ENCODE results near the gene CRYL1.
A peak's percentile ranks its signal among the peaks of the same experiment; 100 is the strongest.

The CRYL1 gene

GRCh38 chr13:20525601-20526544, at the start of gene CRYL1:
Gene CRYL1 (minus strand): TSS chr13:20525857. CDS start chr13:20525794, 63 bp downstream.
- H3K27ac ChIP-seq, result peak within 1 kb of the TSS; percentile 84
- no peak for DNase-seq (ENCODE audit: low read depth, low spot score)

- DNase-seq (ENCODE audit: low read depth, low spot score), result no peak
- H3K27ac ChIP-seq, result no peak overlapping the region
Observed at GRCh38 chr13:20573636-20574035, 48.0 kb upstream of the CRYL1 start.

GRCh38 chr13:20573186-20573585, 47.5 kb upstream of the CRYL1 start:
- DNase-seq (ENCODE audit: low read depth, low spot score), result no peak
- H3K27ac ChIP-seq, result no peak overlapping the region

GRCh38 chr13:20571676-20572075, 46.0 kb upstream of the CRYL1 start:
- no peak overlapping the region for H3K27ac ChIP-seq
- DNase-seq (ENCODE audit: low read depth, low spot score), result no peak

GRCh38 chr13:20570517-20570916, 44.9 kb upstream of the CRYL1 start:
- DNase-seq (ENCODE audit: low read depth, low spot score), result no peak
- H3K27ac ChIP-seq, result no peak overlapping the region

- H3K27ac ChIP-seq, result peak overlapping the region; percentile 91
- no peak for DNase-seq (ENCODE audit: low read depth, low spot score)
Observed at GRCh38 chr13:20567881-20568528, 42.3 kb upstream of the CRYL1 start.

GRCh38 chr13:20566898-20567874, 41.5 kb upstream of the CRYL1 start, which contains the start of gene IFT88:
Gene IFT88 (plus strand): TSS chr13:20567157. CDS start chr13:20574386, 7,229 bp downstream.
- no peak for DNase-seq (ENCODE audit: low read depth, low spot score)
- peak within 1 kb of the TSS; percentile 91 for H3K27ac ChIP-seq

GRCh38 chr13:20566468-20566897, 40.8 kb upstream of the CRYL1 start:
- peak; percentile 73 for DNase-seq (ENCODE audit: low read depth, low spot score)
- H3K27ac ChIP-seq, result peak overlapping the region; percentile 91

GRCh38 chr13:20565115-20565736, 39.6 kb upstream of the CRYL1 start:
- DNase-seq (ENCODE audit: low read depth, low spot score), result no peak
- no peak overlapping the region for H3K27ac ChIP-seq

- H3K27ac ChIP-seq, result no peak overlapping the region
- DNase-seq (ENCODE audit: low read depth, low spot score), result no peak
Observed at GRCh38 chr13:20561741-20562140, 36.1 kb upstream of the CRYL1 start.

- no peak overlapping the region for H3K27ac ChIP-seq
- no peak for DNase-seq (ENCODE audit: low read depth, low spot score)
Observed at GRCh38 chr13:20559659-20560356, 34.2 kb upstream of the CRYL1 start.

- H3K27ac ChIP-seq, result no peak overlapping the region
- DNase-seq (ENCODE audit: low read depth, low spot score), result no peak
Observed at GRCh38 chr13:20558982-20559381, 33.3 kb upstream of the CRYL1 start.

GRCh38 chr13:20553311-20553710, 27.7 kb upstream of the CRYL1 start:
- DNase-seq (ENCODE audit: low read depth, low spot score), result no peak
- no peak overlapping the region for H3K27ac ChIP-seq

GRCh38 chr13:20550799-20551198, 25.1 kb upstream of the CRYL1 start:
- no peak overlapping the region for H3K27ac ChIP-seq
- DNase-seq (ENCODE audit: low read depth, low spot score), result no peak

GRCh38 chr13:20547479-20547908, 21.8 kb upstream of the CRYL1 start:
- no peak for DNase-seq (ENCODE audit: low read depth, low spot score)
- H3K27ac ChIP-seq, result no peak overlapping the region

- no peak overlapping the region for H3K27ac ChIP-seq
- DNase-seq (ENCODE audit: low read depth, low spot score), result no peak
Observed at GRCh38 chr13:20546556-20546955, 20.9 kb upstream of the CRYL1 start.

- DNase-seq (ENCODE audit: low read depth, low spot score), result no peak
- no peak overlapping the region for H3K27ac ChIP-seq
Observed at GRCh38 chr13:20544201-20544923, 18.7 kb upstream of the CRYL1 start.

- no peak overlapping the region for H3K27ac ChIP-seq
- DNase-seq (ENCODE audit: low read depth, low spot score), result no peak
Observed at GRCh38 chr13:20536992-20537391, 11.3 kb upstream of the CRYL1 start.

Measured in epithelial cell of prostate (primary cell).